Astrocyte of the spinal cord (primary cell): ENCODE data around the gene ANO3.

ENCODE experiments used
- DNase-seq: peaks from one replicate; pipeline ENCODE4 v3.0.0; 2011; ENCODE audit warnings: low read depth, low spot score
- H3K4me3 ChIP-seq: 2 replicates; pipeline ENCODE4 v1.5.1; 2011; ENCODE audit warnings: low read depth, mild to moderate bottlenecking, low read length, moderate library complexity
- CTCF ChIP-seq: IDR thresholded peaks from 2 replicates; pipeline ENCODE4 v1.5.1; 2012; ENCODE audit warnings: low read depth, mild to moderate bottlenecking, low read length, inconsistent platforms
- in situ Hi-C: cut with HindIII; loops from 2 replicates; pipeline ENCODE4 v1.10.0; 2017; ENCODE audit warnings: low sequenced_read_pairs

The ANO3 gene

GRCh38 chr11:26698224-26698623, 366.3 kb downstream of the ANO3 start:
- no peak for DNase-seq
- in situ Hi-C loops, result no loop called here

GRCh38 chr11:26700574-26701235, 368.8 kb downstream of the ANO3 start:
- no peak overlapping the region for H3K4me3 ChIP-seq
- in situ Hi-C loops, result no loop called here
- DNase-seq, result no peak
- no peak for TF ChIP-seq CTCF

More at GRCh38 chr11:26698224-26698623, 366.3 kb downstream of the ANO3 start:
- H3K4me3 ChIP-seq, result no peak overlapping the region
- no peak for TF ChIP-seq CTCF

DNA sequence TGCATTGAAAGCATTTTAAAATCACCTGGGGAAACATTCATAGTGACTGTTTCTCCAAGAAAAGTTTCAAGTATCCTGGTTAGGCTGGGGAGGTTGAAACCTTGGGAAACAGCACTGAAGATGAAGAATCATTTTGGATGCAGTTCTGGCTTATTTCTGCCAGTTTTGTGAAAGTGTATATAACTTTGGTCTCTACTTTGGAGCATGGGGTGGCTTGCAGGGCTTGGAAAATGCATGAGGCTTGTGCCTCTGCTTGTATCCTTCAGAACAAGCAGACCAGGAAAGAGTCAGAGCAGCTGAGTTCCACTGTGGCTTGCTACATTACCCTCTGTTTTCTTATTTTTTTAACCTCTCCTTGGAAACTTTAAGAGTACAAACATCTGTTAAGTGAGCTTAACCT, 370.5 kb downstream of the ANO3 start:
- DNase-seq, result no peak
- no peak for TF ChIP-seq CTCF
- in situ Hi-C loops, result no loop called here
- H3K4me3 ChIP-seq, result no peak overlapping the region

DNA sequence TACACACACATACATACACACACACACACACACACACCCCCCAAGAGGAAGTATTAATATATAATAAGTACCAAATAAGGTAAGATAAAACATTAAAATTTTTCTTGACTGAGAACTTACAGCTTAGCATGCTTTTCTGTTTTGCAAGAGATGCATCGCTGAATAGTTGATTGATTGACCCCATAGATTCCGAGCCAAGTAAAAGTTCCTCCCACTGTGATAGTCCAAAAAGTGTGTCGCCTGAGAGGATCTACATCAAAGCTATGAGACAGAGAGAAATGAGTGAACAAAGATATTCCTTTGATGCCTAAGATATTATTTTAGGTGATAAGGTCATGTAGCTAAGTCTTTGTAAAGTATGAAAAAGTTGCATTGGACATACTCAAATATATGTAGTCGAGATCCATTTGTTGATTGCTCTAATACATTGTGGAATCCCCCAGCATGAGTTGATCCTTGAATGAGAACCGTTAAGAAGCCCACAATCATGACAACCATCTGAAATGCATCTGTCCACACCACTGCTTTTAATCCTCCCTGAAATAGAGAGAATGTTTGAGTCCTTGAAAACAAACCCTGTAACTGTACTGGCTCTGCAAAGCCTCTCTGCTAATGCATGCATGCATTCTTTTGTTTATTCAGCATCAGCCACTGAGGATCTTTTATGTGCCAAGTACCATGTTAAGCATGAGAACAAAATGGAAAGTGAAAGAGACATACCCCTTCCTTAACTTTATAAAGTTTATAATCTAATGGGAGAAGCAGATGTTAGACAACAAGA, 371.7 kb downstream of the ANO3 start:
- DNase-seq, result no peak
- no peak for TF ChIP-seq CTCF
- in situ Hi-C loops, result no loop called here
- no peak overlapping the region for H3K4me3 ChIP-seq

- peak; percentile 12 for DNase-seq
- H3K4me3 ChIP-seq, result no peak overlapping the region
- in situ Hi-C loops, result no loop called here
- TF ChIP-seq CTCF, result no peak
Measured at GRCh38 chr11:26704249-26704648, 372.3 kb downstream of the ANO3 start.

DNA sequence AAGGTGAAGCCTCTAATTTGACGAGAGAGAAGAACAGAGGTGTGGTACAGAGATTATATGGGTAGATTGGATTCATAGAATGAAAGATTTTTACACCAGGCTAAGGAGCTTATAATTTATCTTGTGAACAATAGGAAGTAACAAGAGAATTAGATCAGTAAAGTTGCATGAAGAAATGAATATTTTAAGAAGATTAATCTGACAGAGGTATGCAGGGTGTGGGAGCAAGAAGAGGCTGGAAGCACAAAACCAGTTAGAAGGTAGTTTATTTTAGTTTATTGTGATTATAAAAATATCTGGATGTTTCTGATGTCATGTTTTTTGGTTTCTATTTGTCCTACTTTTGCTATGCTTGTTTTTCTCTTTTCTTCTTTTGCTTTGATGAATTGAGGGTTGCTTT, 374.3 kb downstream of the ANO3 start:
- no peak overlapping the region for H3K4me3 ChIP-seq
- in situ Hi-C loops, result no loop called here
- no peak for TF ChIP-seq CTCF
- no peak for DNase-seq
